ENCODE data around the gene RIPPLY2. TPM values are rescaled to one million over a fixed set of nuclear protein-coding genes. Genes with fewer than 3 reads are reported as not detected.
A peak's percentile ranks its signal among the peaks of the same experiment; 100 is the strongest.
"Not testable (repeated sequence)": the region's sequence is repeated elsewhere in the genome, so short reads cannot be mapped to it uniquely, and the experiment has no call there.

Gene RIPPLY2
- not detected in 2 replicates for total RNA-seq

- peak within 1 kb of the TSS; percentile 46 for H3K4me3 Mint-ChIP-seq (ENCODE audit: low read depth)
- no peaks in the 10 kb centered on the region for H3K4me1 Mint-ChIP-seq (ENCODE audit: low read depth)
- no peak for DNase-seq (ENCODE audit: low spot score)
- peaks cover 46% of the 10 kb centered on the region for H3K27me3 Mint-ChIP-seq (ENCODE audit: low read depth)
- intact Hi-C loops (cut with micrococcal nuclease), result no loop called here
- no peaks in the 10 kb centered on the region for H3K9me3 Mint-ChIP-seq
- no peak within 1 kb of the TSS for H3K27ac Mint-ChIP-seq
- no peaks in the 10 kb centered on the region for H3K36me3 Mint-ChIP-seq (ENCODE audit: low read depth)
These were observed at the start of gene RIPPLY2 for GRCh38 chr6:83853178-83854000. Gene RIPPLY2, plus strand, starts transcription at chr6:83853360. Its CDS starts 57 bp downstream, at chr6:83853417.

- intact Hi-C loops (cut with micrococcal nuclease); H3K4me3 Mint-ChIP-seq (ENCODE audit: low read depth); H3K9me3 Mint-ChIP-seq; H3K36me3 Mint-ChIP-seq (ENCODE audit: low read depth); H3K27ac Mint-ChIP-seq; DNase-seq (ENCODE audit: low spot score); H3K27me3 Mint-ChIP-seq (ENCODE audit: low read depth); H3K4me1 Mint-ChIP-seq (ENCODE audit: low read depth): not testable (repeated sequence)
These were observed 49.7 kb upstream of the RIPPLY2 start for GRCh38 chr6:83803492-83803891.

- Mint-ChIP-seq H3K4me1 (ENCODE audit: low read depth) (no peaks in the 10 kb centered on the region), H3K27ac (no peak overlapping the region), H3K36me3 (ENCODE audit: low read depth) (no peaks in the 10 kb centered on the region), H3K9me3 (no peaks in the 10 kb centered on the region), H3K4me3 (ENCODE audit: low read depth) (no peak overlapping the region), H3K27me3 (ENCODE audit: low read depth) (no peaks in the 10 kb centered on the region)
- no peak for DNase-seq (ENCODE audit: low spot score)
- intact Hi-C loops (cut with micrococcal nuclease), result no loop called here
These were observed 48.3 kb upstream of the RIPPLY2 start for GRCh38 chr6:83804886-83805285.

- no peaks in the 10 kb centered on the region for H3K4me1 Mint-ChIP-seq (ENCODE audit: low read depth)
- no peaks in the 10 kb centered on the region for H3K27me3 Mint-ChIP-seq (ENCODE audit: low read depth)
- no peak overlapping the region for H3K4me3 Mint-ChIP-seq (ENCODE audit: low read depth)
- no peaks in the 10 kb centered on the region for H3K36me3 Mint-ChIP-seq (ENCODE audit: low read depth)
- H3K27ac Mint-ChIP-seq, result no peak overlapping the region
- intact Hi-C loops (cut with micrococcal nuclease), result no loop called here
- no peak for DNase-seq (ENCODE audit: low spot score)
- no peaks in the 10 kb centered on the region for H3K9me3 Mint-ChIP-seq
These were observed 45.2 kb upstream of the RIPPLY2 start for GRCh38 chr6:83808005-83808404.

- H3K36me3 Mint-ChIP-seq (ENCODE audit: low read depth), result no peaks in the 10 kb centered on the region
- no peak overlapping the region for H3K27ac Mint-ChIP-seq
These were observed 44.2 kb upstream of the RIPPLY2 start for GRCh38 chr6:83808926-83809325.

GRCh38 chr6:83812595-83812994 lies 40.6 kb upstream of the RIPPLY2 start:
- no peak for DNase-seq (ENCODE audit: low spot score)
- Mint-ChIP-seq H3K9me3 (no peaks in the 10 kb centered on the region), H3K4me1 (ENCODE audit: low read depth) (no peaks in the 10 kb centered on the region), H3K27ac (no peak overlapping the region), H3K36me3 (ENCODE audit: low read depth) (no peaks in the 10 kb centered on the region), H3K27me3 (ENCODE audit: low read depth) (no peaks in the 10 kb centered on the region), H3K4me3 (ENCODE audit: low read depth) (no peak overlapping the region)
- intact Hi-C loops (cut with micrococcal nuclease), result no loop called here

More at GRCh38 chr6:83808926-83809325, 44.2 kb upstream of the RIPPLY2 start:
- intact Hi-C loops (cut with micrococcal nuclease), result no loop called here
- no peaks in the 10 kb centered on the region for H3K27me3 Mint-ChIP-seq (ENCODE audit: low read depth)
- H3K4me3 Mint-ChIP-seq (ENCODE audit: low read depth), result no peak overlapping the region
- H3K9me3 Mint-ChIP-seq, result no peaks in the 10 kb centered on the region
- H3K4me1 Mint-ChIP-seq (ENCODE audit: low read depth), result no peaks in the 10 kb centered on the region
- DNase-seq (ENCODE audit: low spot score), result no peak

- intact Hi-C loops (cut with micrococcal nuclease), result no loop called here
- no peak overlapping the region for H3K4me3 Mint-ChIP-seq (ENCODE audit: low read depth)
- H3K9me3 Mint-ChIP-seq, result no peaks in the 10 kb centered on the region
- DNase-seq (ENCODE audit: low spot score), result no peak
- H3K36me3 Mint-ChIP-seq (ENCODE audit: low read depth), result no peaks in the 10 kb centered on the region
- no peaks in the 10 kb centered on the region for H3K4me1 Mint-ChIP-seq (ENCODE audit: low read depth)
- H3K27me3 Mint-ChIP-seq (ENCODE audit: low read depth), result no peaks in the 10 kb centered on the region
- no peak overlapping the region for H3K27ac Mint-ChIP-seq
These were observed 37.4 kb upstream of the RIPPLY2 start for GRCh38 chr6:83815631-83816272.

GRCh38 chr6:83822629-83823169 lies 30.5 kb upstream of the RIPPLY2 start:
- DNase-seq (ENCODE audit: low spot score), result no peak
- Mint-ChIP-seq H3K4me3 (ENCODE audit: low read depth) (no peak overlapping the region), H3K27ac (no peak overlapping the region), H3K4me1 (ENCODE audit: low read depth) (no peaks in the 10 kb centered on the region), H3K27me3 (ENCODE audit: low read depth) (no peaks in the 10 kb centered on the region), H3K36me3 (ENCODE audit: low read depth) (no peaks in the 10 kb centered on the region), H3K9me3 (no peaks in the 10 kb centered on the region)
- intact Hi-C loops (cut with micrococcal nuclease), result no loop called here

GRCh38 chr6:83824388-83824801 lies 28.8 kb upstream of the RIPPLY2 start:
- Mint-ChIP-seq H3K36me3 (ENCODE audit: low read depth) (no peaks in the 10 kb centered on the region), H3K4me3 (ENCODE audit: low read depth) (no peak overlapping the region), H3K27me3 (ENCODE audit: low read depth) (no peaks in the 10 kb centered on the region), H3K27ac (no peak overlapping the region), H3K4me1 (ENCODE audit: low read depth) (no peaks in the 10 kb centered on the region), H3K9me3 (no peaks in the 10 kb centered on the region)
- intact Hi-C loops (cut with micrococcal nuclease), result no loop called here
- no peak for DNase-seq (ENCODE audit: low spot score)

- Mint-ChIP-seq H3K4me3 (ENCODE audit: low read depth) (no peak overlapping the region), H3K4me1 (ENCODE audit: low read depth) (no peaks in the 10 kb centered on the region), H3K27me3 (ENCODE audit: low read depth) (no peaks in the 10 kb centered on the region), H3K36me3 (ENCODE audit: low read depth) (no peaks in the 10 kb centered on the region), H3K27ac (no peak overlapping the region), H3K9me3 (no peaks in the 10 kb centered on the region)
- intact Hi-C loops (cut with micrococcal nuclease), result no loop called here
- DNase-seq (ENCODE audit: low spot score), result no peak
These were observed 28.3 kb upstream of the RIPPLY2 start for GRCh38 chr6:83824831-83825230.

- Mint-ChIP-seq H3K4me3 (ENCODE audit: low read depth) (no peak overlapping the region), H3K9me3 (no peaks in the 10 kb centered on the region), H3K4me1 (ENCODE audit: low read depth) (no peaks in the 10 kb centered on the region), H3K36me3 (ENCODE audit: low read depth) (no peaks in the 10 kb centered on the region), H3K27me3 (ENCODE audit: low read depth) (no peaks in the 10 kb centered on the region), H3K27ac (no peak overlapping the region)
- no peak for DNase-seq (ENCODE audit: low spot score)
- intact Hi-C loops (cut with micrococcal nuclease), result no loop called here
These were observed 26.1 kb upstream of the RIPPLY2 start for GRCh38 chr6:83827050-83827449.

- peaks cover 2% of the 10 kb centered on the region for H3K27me3 Mint-ChIP-seq (ENCODE audit: low read depth)
- H3K9me3 Mint-ChIP-seq, result no peaks in the 10 kb centered on the region
- intact Hi-C loops (cut with micrococcal nuclease), result no loop called here
- no peaks in the 10 kb centered on the region for H3K36me3 Mint-ChIP-seq (ENCODE audit: low read depth)
- no peak for DNase-seq (ENCODE audit: low spot score)
- no peaks in the 10 kb centered on the region for H3K4me1 Mint-ChIP-seq (ENCODE audit: low read depth)
- no peak overlapping the region for H3K27ac Mint-ChIP-seq
- no peak overlapping the region for H3K4me3 Mint-ChIP-seq (ENCODE audit: low read depth)
These were observed 14.4 kb upstream of the RIPPLY2 start for GRCh38 chr6:83838727-83839126.

GRCh38 chr6:83844170-83844569 lies 9.0 kb upstream of the RIPPLY2 start:
- intact Hi-C loops (cut with micrococcal nuclease), result no loop called here
- no peaks in the 10 kb centered on the region for H3K36me3 Mint-ChIP-seq (ENCODE audit: low read depth)
- H3K9me3 Mint-ChIP-seq, result no peaks in the 10 kb centered on the region
- H3K27ac Mint-ChIP-seq, result no peak overlapping the region
- no peak overlapping the region for H3K4me3 Mint-ChIP-seq (ENCODE audit: low read depth)
- DNase-seq (ENCODE audit: low spot score), result no peak
- peaks cover 12% of the 10 kb centered on the region for H3K27me3 Mint-ChIP-seq (ENCODE audit: low read depth)
- H3K4me1 Mint-ChIP-seq (ENCODE audit: low read depth), result no peaks in the 10 kb centered on the region

Data from activated T-helper 2 cell treated with anti-CD3 and anti-CD28 coated beads, Interferon-gamma antibody, Interleukin-2, Interleukin-4, amounts not matched to agents 10 μg/mL and 5 μg/mL and 100 μg/mL, durations not matched to agents 14 hours and 24 hours and 36 hours (primary cell).